Calu3 (cell line): Measurements from ENCODE around the gene PGC. TPM values are rescaled to one million over a fixed set of nuclear protein-coding genes. Genes with fewer than 3 reads are reported as not detected.

ENCODE experiments used
- BruUV-seq: library from RNA; stranded (reverse); fragments of 400-500 nt; replicated peaks from 2 replicates; lab custom pipeline; 2021; lab: Mats Ljungman, UMichigan
- CTCF ChIA-PET: fragments of 300-600 bp; sonication (Branson Sonifier 250); formaldehyde crosslinking; loops from one replicate; lab custom pipeline; 2022; ENCODE audit warnings: antibody characterized with exemption; lab: Charles Lee
- DNase-seq: peaks from one replicate; pipeline ENCODE4 v3.0.0; 2022
- H3K27ac Mint-ChIP-seq: one replicate; pipeline ENCODE4 v1.8.0; 2022; ENCODE audit warnings: mixed read lengths; ENCODE audit not compliant: unreplicated experiment
- H3K27me3 Mint-ChIP-seq: one replicate; pipeline ENCODE4 v1.8.0; 2022; ENCODE audit warnings: mixed read lengths; ENCODE audit not compliant: unreplicated experiment
- H3K36me3 Mint-ChIP-seq: one replicate; pipeline ENCODE4 v1.8.0; 2022; ENCODE audit warnings: mild to moderate bottlenecking, moderate library complexity, mixed read lengths; ENCODE audit not compliant: insufficient read depth, unreplicated experiment
- H3K4me1 Mint-ChIP-seq: one replicate; pipeline ENCODE4 v1.8.0; 2022; ENCODE audit warnings: mild to moderate bottlenecking, low read depth, mixed read lengths; ENCODE audit not compliant: unreplicated experiment
- H3K4me3 Mint-ChIP-seq: one replicate; pipeline ENCODE4 v1.8.0; 2022; ENCODE audit warnings: mild to moderate bottlenecking, low read depth, moderate library complexity, mixed read lengths; ENCODE audit not compliant: unreplicated experiment
- H3K9me3 Mint-ChIP-seq: one replicate; pipeline ENCODE4 v1.8.0; 2022; ENCODE audit warnings: low read depth, mixed read lengths; ENCODE audit not compliant: unreplicated experiment
- CTCF ChIP-seq: fragments of 200-600 bp; IDR thresholded peaks from one replicate; pipeline ENCODE4 v1.8.0; 2022; ENCODE audit warnings: antibody characterized with exemption; ENCODE audit not compliant: unreplicated experiment
- intact Hi-C: fragments of 100-400 bp; cut with micrococcal nuclease; formaldehyde crosslinking; loops from one replicate; pipeline ENCODE4 v1.10.0; 2022; ENCODE audit not compliant: unreplicated experiment
- total RNA-seq: library from RNA; stranded (reverse); gene quantifications from 2 replicates; pipeline ENCODE4 v1.2.3, GENCODE V29; 2022

PGC gene
- total RNA-seq, 1 experiment from 2014 or later: not detected

DNA sequence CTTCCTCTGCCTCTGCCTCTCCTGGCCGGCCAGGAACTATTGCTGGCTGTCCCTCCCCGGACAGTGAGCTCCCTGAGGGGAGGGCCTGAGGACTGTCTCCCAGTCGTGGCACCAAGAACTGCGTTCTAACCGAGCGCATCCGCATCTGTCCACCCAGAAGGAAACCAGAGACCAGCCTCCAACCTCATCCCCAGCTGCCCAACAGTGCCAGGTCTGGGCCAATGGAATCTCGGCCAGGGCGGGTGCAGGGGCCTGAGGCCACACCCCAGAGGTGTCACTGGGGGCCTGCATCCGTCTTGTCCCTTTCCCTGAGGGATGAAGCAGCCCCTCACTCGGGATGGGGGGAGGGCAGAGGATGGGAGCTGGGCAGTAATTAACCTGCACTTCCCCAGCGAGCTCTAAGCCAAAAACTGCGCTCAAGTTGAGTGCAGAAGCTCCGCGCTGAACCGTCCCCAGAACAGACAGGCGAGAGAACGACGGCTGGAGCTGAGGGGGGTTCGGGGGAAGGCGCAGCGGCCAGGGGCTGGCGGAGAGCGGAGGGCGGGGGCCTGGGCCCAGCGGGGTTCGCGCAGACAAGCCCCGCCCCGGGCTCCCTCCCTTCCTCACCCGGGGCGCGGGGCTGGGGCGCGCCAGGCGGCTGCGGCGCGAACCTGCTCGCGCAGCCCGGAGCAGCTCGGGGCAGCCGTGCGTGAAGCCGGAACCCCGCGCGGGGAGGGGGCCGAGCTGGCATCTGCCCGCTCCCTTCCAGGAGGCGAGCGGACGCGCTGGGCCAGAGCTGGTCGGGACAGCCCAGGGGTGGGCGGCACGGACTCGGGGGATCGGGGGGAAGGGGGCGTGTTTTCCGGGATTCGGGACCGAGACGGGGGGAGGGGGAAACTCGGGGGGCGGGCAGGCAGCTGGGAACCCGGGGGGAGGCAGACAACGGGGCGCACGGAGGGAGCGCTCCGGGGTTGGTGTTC, 13.2 kb downstream of the PGC start:
- Mint-ChIP-seq H3K4me3 (peak overlapping the region; percentile 76), H3K27ac (peak overlapping the region; percentile 42), H3K36me3 (peaks cover 24% of the 10 kb centered on the region), H3K9me3 (no peaks in the 10 kb centered on the region), H3K27me3 (no peaks in the 10 kb centered on the region), H3K4me1 (peaks cover 15% of the 10 kb centered on the region)
- intact Hi-C loops: loop anchor here (2.0 kb wide), 1 partner anchor 43 kb away; no protein-coding TSS in a partner anchor
- CTCF ChIA-PET: interaction anchor here (0.6 to 3.5 kb wide), 11 partner anchors 11 to 658 kb away, joined by 3 to 22 read pairs (median 5); partner anchors contain the start of gene TOMM6
- BruUV-seq: no TSS peak
- DNase-seq: peak; percentile 63
- no peak for TF ChIP-seq CTCF

DNA sequence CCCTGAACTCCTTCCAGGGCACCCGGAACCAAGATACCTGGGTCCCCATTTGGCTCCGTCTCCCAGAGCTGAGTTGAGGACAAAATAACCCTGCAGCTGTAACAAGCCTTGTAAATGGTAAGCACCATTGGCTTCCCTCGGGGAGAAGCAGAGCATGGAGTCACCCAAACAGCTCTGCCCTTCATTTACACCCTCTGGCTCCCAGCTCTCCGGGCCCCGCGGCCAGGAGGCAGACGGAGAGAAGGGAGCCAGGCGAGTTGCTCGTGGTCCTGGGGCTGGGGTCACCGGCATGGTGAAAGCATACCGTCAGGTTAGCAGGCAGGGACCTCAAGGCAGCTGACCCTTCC, 13.9 kb downstream of the PGC start:
- H3K27ac Mint-ChIP-seq: no peak overlapping the region
- BruUV-seq: no TSS peak
- DNase-seq: no peak
- CTCF ChIA-PET: interaction anchor here (0.6 to 3.5 kb wide), 8 partner anchors 10 to 658 kb away, joined by 3 to 22 read pairs (median 6); partner anchors contain the start of gene TOMM6
- H3K9me3 Mint-ChIP-seq: no peaks in the 10 kb centered on the region
- TF ChIP-seq CTCF: no peak
- H3K27me3 Mint-ChIP-seq: no peaks in the 10 kb centered on the region
- H3K4me1 Mint-ChIP-seq: peaks cover 15% of the 10 kb centered on the region
- peaks cover 24% of the 10 kb centered on the region for H3K36me3 Mint-ChIP-seq
- intact Hi-C loops: no loop called here
- H3K4me3 Mint-ChIP-seq: peak overlapping the region; percentile 76

DNA sequence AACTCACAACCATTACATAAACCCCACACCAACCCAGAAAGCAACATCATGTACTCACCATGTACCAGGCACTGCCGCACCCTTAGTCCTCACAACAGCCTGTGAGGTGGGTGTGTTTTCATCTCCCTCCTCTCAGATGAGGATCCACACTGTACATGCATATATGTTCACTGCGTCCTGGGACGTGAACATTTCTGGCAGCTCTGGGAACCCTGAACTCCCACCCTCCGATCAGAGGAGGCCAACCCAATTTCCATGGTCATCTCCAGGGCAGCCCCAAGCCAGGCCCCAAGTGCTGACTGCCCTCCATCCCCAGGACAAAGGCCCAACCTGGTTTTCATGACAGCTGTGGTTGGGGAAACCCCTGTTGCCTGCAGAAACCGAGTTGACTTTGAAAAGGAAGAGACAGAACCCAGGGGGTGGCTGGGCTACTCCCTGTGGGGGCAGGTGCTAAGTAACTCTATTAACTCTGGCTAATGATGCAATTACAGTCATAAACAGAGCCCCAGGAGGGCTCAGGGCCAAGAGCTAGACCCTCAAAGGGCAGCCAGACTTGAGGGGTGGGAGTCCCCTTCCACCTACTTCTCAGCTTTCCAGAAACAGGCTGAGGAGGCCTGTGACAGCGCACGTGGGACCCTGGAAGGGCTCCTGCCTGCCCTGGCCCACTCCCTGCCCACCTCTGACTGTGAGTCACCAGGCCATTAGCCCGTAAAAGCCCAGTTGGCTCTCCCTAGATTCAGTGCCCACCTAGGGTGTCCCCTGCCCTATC, 14.4 kb downstream of the PGC start:
- Mint-ChIP-seq H3K27me3 (no peaks in the 10 kb centered on the region), H3K9me3 (no peaks in the 10 kb centered on the region), H3K4me1 (peaks cover 15% of the 10 kb centered on the region), H3K4me3 (no peak overlapping the region), H3K36me3 (peaks cover 24% of the 10 kb centered on the region), H3K27ac (no peak overlapping the region)
- intact Hi-C loops: no loop called here
- no peak for DNase-seq
- TF ChIP-seq CTCF: no peak
- CTCF ChIA-PET: interaction anchor here (1.2 to 3.5 kb wide), 3 partner anchors 20 to 54 kb away, joined by 5 to 22 read pairs (median 6); partner anchors contain the start of gene TOMM6
- BruUV-seq: no TSS peak

GRCh38 chr6:41732149-41732548, 15.0 kb downstream of the PGC start:
- intact Hi-C loops: no loop called here
- H3K9me3 Mint-ChIP-seq: no peaks in the 10 kb centered on the region
- H3K36me3 Mint-ChIP-seq: peaks cover 24% of the 10 kb centered on the region
- no peak overlapping the region for H3K27ac Mint-ChIP-seq
- no peaks in the 10 kb centered on the region for H3K27me3 Mint-ChIP-seq
- no TSS peak for BruUV-seq
- no peak for TF ChIP-seq CTCF
- no peak overlapping the region for H3K4me3 Mint-ChIP-seq
- H3K4me1 Mint-ChIP-seq: peaks cover 15% of the 10 kb centered on the region
- CTCF ChIA-PET: interaction anchor here (3.5 kb wide), 1 partner anchor 19 kb away, joined by 22 read pairs; no protein-coding TSS in a partner anchor
- no peak for DNase-seq
